HepG2 (cell line): ENCODE data around the gene DDX19B. TPM values are rescaled to one million over a fixed set of nuclear protein-coding genes. Genes with fewer than 3 reads are reported as not detected.
A peak's percentile ranks its signal among the peaks of the same experiment; 100 is the strongest.

ENCODE experiments used
- AFF4 ChIP-seq: sonication (generic); formaldehyde crosslinking; IDR thresholded peaks from 2 replicates; pipeline ENCODE4 v1.4.0; 2020; ENCODE audit warnings: missing genetic modification reagents
- ASH2L ChIP-seq: fragments of 300-600, 200-600 bp; sonication (generic); IDR thresholded peaks from 2 replicates; pipeline ENCODE4 v1.7.0; 2017; ENCODE audit warnings: low read depth, mild to moderate bottlenecking, moderate library complexity, mixed read lengths, low read length; ENCODE audit not compliant: insufficient read length
- BRF2 ChIP-seq: sonication (generic); formaldehyde crosslinking; IDR thresholded peaks from 2 replicates; pipeline ENCODE4 v1.8.1; 2022; ENCODE audit warnings: mild to moderate bottlenecking, missing genetic modification reagents
- CHD4 ChIP-seq: fragments of 200-600 bp; sonication (generic); IDR thresholded peaks from 2 replicates; pipeline ENCODE4 v1.7.0; 2017; ENCODE audit warnings: mild to moderate bottlenecking, low read length, borderline replicate concordance
- DRAP1 ChIP-seq: IDR thresholded peaks from 2 replicates; pipeline ENCODE4 v1.6.1; 2016; ENCODE audit warnings: missing genetic modification reagents, missing compliant biosample characterization
- KDM5B ChIP-seq: sonication (generic); formaldehyde crosslinking; IDR thresholded peaks from 2 replicates; pipeline ENCODE4 v1.4.0; 2020; ENCODE audit warnings: missing genetic modification reagents, mild to moderate bottlenecking, borderline replicate concordance
- MBNL3 ChIP-seq: fragments of 250-450 bp; sonication (Bioruptor Pico); conservative IDR thresholded peaks from 2 replicates; pipeline ENCODE4 v1.8.0; 2022; ENCODE audit warnings: mild to moderate bottlenecking, inconsistent platforms
- MXI1 ChIP-seq: IDR thresholded peaks from 3 replicates; pipeline ENCODE4 v1.6.1; 2012; ENCODE audit warnings: low read depth, low read length, inconsistent platforms, borderline replicate concordance
- NR2C2 ChIP-seq: sonication (generic); formaldehyde crosslinking; IDR thresholded peaks from 2 replicates; pipeline ENCODE4 v1.4.0; 2020; ENCODE audit warnings: missing genetic modification reagents, mild to moderate bottlenecking, moderate library complexity, borderline replicate concordance
- PATZ1 ChIP-seq: sonication (generic); formaldehyde crosslinking; IDR thresholded peaks from 2 replicates; pipeline ENCODE4 v1.4.0; 2020; ENCODE audit warnings: missing genetic modification reagents
- PLSCR1 ChIP-seq: sonication (generic); formaldehyde crosslinking; IDR thresholded peaks from 2 replicates; pipeline ENCODE4 v1.5.0; 2020; ENCODE audit warnings: missing genetic modification reagents, mild to moderate bottlenecking, borderline replicate concordance
- RNF2 ChIP-seq: fragments of 450-650 bp; conservative IDR thresholded peaks from 2 replicates; pipeline ENCODE4 v1.6.1; 2016; ENCODE audit warnings: low read depth
- SMYD3 ChIP-seq: sonication (generic); formaldehyde crosslinking; IDR thresholded peaks from 2 replicates; pipeline ENCODE4 v1.8.1; 2023; ENCODE audit warnings: mild to moderate bottlenecking, missing genetic modification reagents
- SOX5 ChIP-seq: IDR thresholded peaks from 2 replicates; pipeline ENCODE4 v1.6.1; 2016; ENCODE audit warnings: borderline replicate concordance
- SYNCRIP ChIP-seq: fragments of 200-400 bp; formaldehyde crosslinking; IDR thresholded peaks from 2 replicates; pipeline ENCODE4 v1.6.1; 2018; ENCODE audit warnings: mild to moderate bottlenecking, low read depth, low read length; ENCODE audit not compliant: insufficient read depth
- ZFAT ChIP-seq: sonication (generic); formaldehyde crosslinking; conservative IDR thresholded peaks from 2 replicates; pipeline ENCODE4 v1.8.1; 2023; ENCODE audit warnings: missing genetic modification reagents, inconsistent platforms
- ZNF652 ChIP-seq: IDR thresholded peaks from 2 replicates; pipeline ENCODE4 v1.6.1; 2016; ENCODE audit warnings: low read depth, borderline replicate concordance
- polyA plus RNA-seq, 8 experiments: library from polyadenylated mRNA; depleted of rRNA in 3 of 8; stranded (reverse) in 7 of 8; unstranded in 1 of 8; fragments of >200 nt; fragmentation: Illumina TruSeq in 4 of 8; extraction: Trizol in 4 of 8; gene quantifications; 2 replicates each; pipeline versions ENCODE4 v1.2.1 to v1.2.3, GENCODE V29; 2011 to 2016; ENCODE audit warnings: low read depth in 4 of 8, missing spikeins in 1 of 8, mixed read lengths in 1 of 8; ENCODE audit not compliant: insufficient read depth in 1 of 8
- total RNA-seq, 5 experiments: library from RNA; depleted of rRNA; stranded (reverse); fragments of >200 nt; fragmentation: Illumina TruSeq; extraction: Trizol; gene quantifications; 2 replicates each; pipeline ENCODE4 v1.2.3, GENCODE V29; 2016; ENCODE audit warnings: low read depth in 1 of 5
- TF ChIP-seq, protein P1 (sequence below): sonication (generic); formaldehyde crosslinking; conservative IDR thresholded peaks from 2 replicates; pipeline ENCODE4 v1.8.0; 2022; ENCODE audit warnings: missing genetic modification reagents

The DDX19B gene
- total and polyA plus RNA-seq, 2 of the 13 experiments (the other 11 are each of a cell fraction or from before 2014, with no cell fraction given) = 36.2 to 40.0 TPM

GRCh38 chr16:70380919-70381603 lies 82.1 kb downstream of the DDX19B start (continued):
- TF ChIP-seq PATZ1 (CRISPR knock-in tag) (peak; percentile 57), CHD4 (no peak), SOX5 (CRISPR knock-in tag) (0 out of 2 replicates have a peak, but pooled peaks have one; percentile 64), NR2C2 (CRISPR knock-in tag) (peak; percentile 76), AFF4 (CRISPR knock-in tag) (peak; percentile 70; the same call in 1 of the 2 replicates), MBNL3 (CRISPR knock-in tag) (no peak), ASH2L (peak; percentile 67), DRAP1 (CRISPR knock-in tag) (peak; percentile 92), ZNF652 (CRISPR knock-in tag) (peak; percentile 24; the same call in 1 of the 2 replicates), RNF2 (peak; percentile 88), PLSCR1 (CRISPR knock-in tag) (no peak), MXI1 (peak; percentile 92), KDM5B (CRISPR knock-in tag) (peak; percentile 82), SYNCRIP (no peak), SMYD3 (no peak; the same call in 1 of the 2 replicates), ZFAT (peak; percentile 84; the same call in 1 of the 2 replicates), BRF2 (peak; percentile 91; the same call in 1 of the 2 replicates)
- TF ChIP-seq, protein P1, sequence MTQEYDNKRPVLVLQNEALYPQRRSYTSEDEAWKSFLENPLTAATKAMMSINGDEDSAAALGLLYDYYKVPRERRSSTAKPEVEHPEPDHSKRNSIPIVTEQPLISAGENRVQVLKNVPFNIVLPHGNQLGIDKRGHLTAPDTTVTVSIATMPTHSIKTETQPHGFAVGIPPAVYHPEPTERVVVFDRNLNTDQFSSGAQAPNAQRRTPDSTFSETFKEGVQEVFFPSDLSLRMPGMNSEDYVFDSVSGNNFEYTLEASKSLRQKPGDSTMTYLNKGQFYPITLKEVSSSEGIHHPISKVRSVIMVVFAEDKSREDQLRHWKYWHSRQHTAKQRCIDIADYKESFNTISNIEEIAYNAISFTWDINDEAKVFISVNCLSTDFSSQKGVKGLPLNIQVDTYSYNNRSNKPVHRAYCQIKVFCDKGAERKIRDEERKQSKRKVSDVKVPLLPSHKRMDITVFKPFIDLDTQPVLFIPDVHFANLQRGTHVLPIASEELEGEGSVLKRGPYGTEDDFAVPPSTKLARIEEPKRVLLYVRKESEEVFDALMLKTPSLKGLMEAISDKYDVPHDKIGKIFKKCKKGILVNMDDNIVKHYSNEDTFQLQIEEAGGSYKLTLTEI = no peak
